Inflammatory macrophage treated with lipopolysaccharide for 1 hour (primary cell): ENCODE measurements around the gene ZDHHC14.
"Not testable (repeated sequence)": the region's sequence is repeated elsewhere in the genome, so short reads cannot be mapped to it uniquely, and the experiment has no call there.

Experiments
- DNase-seq, 2 donors: peaks; one replicate each; pipeline ENCODE4 v3.0.0-alpha.2; 2020 to 2022

Gene ZDHHC14

DNA sequence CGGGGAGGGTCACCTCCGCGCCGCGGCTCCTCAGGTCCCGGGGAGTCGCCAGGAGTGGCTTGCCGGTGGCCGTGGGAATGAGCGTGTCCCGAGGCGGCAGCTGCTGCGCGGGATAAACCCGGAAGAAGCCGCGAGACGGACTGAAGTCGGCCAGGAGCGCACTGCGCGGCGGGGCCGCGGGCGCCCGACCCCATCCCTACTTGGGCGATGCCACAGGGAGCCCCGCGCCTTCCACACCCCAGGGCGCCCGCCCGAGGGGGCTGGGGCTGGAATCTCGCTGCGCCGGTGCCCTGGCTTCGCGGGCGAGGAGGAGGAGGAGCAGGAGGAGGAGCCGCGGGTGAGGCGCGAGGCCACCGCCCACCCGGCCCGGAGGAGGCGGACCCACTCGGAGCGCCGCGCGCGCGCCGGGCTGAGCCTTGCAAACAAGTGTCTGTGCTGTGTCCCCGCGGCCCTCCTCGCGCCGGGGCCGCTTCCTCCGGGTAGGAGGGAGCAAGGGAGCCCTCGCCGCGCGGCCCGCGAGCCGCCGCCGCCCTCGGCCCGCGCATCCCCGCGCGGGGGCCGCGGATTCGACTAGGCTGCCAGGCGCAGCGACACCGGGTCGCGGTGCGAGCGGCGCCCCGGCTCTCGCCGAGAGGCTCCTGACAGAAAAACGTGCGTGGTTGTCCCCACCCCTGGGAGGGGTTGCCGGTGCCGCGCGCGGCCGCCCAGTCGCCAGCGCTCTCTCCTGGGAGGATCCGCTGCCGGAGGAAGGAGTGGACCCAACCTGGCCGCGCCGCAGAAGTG lies at the start of gene ZDHHC14:
ZDHHC14 (plus strand) TSS at position 412 of the 783 bp plus-strand sequence.
- DNase-seq: peak; percentile 82 to 85

DNA sequence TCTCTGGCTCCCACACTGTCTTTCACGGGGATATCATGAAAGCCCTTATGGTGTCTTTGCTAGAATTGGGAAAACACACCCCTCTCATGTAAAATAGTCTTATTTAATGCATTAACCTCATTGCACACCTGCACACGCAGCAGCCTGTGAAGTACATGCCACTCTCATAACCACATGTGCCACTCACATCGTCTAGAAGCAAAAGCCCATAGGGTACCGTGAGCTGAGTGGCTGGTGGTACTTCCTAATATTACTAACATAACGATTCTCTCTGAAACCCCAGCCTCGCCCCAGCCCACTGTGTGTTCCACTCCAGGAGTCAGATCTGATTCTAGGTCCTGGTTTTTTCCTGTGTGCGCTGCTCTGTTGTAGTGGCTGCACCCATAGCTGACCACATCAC lies 48.2 kb upstream of the ZDHHC14 start:
- DNase-seq: no peak

DNA sequence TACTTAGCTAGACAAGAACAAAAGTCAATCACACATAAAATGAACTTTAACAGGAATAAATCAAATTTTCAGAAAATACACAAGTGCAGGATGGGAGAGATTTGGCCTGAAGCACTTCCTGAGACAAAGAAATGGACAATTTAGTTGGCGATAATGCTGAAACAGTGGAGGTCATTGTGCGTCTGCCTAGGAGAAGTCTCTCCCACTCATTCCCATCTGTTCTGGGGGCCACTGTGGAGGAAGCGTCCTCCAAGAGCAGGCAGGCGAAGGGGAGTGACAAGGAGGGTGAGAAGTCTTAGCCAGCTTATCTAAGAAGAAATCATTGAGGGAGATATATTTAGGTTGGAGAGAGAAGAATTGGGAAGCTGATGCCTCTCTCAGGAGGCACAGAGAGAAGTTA lies 47.5 kb upstream of the ZDHHC14 start:
- DNase-seq: no peak

DNA sequence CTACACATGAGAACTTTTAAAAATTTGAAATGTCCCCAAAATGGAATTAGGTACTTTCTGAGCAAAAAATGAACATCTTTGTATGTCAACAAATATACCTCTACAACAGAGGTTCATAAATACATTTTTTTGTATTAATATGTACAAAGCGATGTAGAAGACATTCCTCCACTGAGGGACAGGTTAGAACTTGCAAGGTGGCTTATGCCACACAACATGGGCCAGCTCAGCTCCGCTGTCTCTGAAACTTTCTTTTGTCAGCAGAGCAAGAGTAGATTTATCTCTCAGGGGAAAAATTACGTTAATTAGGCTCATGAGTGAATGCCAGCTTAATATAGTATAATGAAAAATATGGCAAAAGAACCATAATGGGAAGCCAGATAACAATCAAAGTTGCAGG lies 47.0 kb upstream of the ZDHHC14 start:
- DNase-seq: no peak

DNA sequence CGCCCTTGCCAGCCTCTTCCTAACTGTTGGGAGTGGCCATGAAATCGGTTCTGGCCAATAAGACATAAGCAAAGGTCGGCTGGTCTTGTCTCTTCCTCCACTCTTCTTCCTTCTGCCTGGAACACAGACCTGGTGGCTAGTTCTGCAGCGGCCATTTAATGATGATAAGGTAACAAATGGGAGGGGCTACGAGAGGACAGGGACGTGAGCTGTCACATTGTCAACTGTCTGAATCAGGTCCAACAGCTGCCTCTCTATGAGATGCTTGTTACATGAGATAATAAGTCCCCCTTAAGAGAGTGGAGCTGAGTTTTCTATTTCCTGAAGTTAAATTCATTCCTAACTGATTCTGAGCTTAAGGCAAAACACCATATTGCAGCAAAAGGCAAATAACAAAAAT lies 45.2 kb upstream of the ZDHHC14 start:
- no peak for DNase-seq

DNA sequence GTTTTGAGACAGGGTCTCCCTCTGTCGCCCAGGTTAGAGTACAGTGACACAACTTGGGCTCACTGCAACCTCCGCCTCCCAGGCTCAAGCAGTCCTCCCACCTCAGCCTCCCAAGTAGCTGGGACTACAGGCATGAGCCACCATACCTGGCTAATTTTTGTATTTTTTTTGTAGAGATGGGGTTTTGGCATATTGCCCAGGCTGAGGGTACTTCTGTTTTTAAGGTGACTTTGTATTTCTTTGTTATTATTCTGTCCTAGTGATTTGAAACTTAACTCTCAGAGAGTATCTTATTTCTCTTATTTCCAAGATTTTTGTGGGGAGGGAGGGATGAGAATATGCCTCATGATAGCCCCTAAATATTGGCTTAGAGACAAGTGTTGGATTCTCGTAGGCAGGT lies 43.7 kb upstream of the ZDHHC14 start:
- DNase-seq: not testable (repeated sequence)

DNA sequence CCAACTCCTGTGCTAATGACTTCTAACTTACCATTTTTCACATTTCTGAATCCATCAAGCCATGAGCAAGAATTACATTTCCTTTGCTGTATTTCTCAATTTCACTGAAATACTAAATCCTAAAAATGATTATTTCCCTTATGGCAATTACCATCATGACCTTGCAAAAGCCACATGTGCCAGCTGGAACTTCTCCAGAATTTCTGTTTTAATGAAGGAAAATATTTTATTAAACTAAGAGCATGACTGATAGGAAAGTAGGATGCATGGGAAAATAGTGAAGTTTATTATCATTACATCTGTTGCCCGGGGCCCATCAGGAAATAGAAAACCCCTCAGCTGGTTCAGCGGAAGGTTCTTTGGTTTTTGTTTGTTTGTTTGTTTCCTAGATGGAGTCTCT lies 43.2 kb upstream of the ZDHHC14 start:
- no peak for DNase-seq

DNA sequence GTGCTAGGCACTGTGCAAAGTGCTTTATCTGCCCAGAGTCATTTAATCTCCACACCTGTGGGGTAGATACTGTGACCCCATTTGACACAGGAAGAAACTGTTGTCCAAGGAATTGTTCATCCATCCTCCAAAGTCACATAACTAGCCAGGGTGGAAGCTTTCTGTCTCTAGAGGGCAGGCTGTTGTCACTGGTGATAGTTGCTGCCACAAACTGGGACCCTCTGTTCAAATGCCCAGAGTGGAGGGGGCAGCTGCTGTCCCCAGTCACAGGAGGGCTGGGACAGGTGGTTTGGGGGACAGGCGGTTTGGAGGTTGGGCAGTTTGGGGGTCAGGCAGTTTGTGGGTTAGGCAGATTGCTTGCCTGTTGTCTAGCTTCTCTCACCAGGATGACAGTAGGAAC lies 41.6 kb upstream of the ZDHHC14 start:
- no peak for DNase-seq

DNA sequence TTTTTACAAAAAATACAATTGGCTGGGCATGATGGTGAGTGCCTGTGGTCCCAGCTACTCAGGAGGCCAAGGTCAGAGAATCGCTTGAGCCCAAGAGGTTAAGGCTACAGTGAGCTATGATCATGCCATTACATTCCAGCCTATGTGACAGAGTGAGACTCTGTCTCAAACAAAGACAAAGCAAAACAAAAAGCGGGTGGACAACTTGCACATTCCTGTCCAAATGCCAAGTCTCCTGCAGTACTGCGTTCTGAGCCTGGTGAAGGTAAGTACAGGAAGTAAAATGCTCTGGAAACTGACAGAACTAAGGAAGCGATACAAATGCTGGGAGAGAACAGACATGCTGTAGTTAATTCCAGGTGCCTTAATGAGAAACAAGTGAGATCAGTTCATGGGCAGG lies 37.3 kb upstream of the ZDHHC14 start:
- no peak for DNase-seq

DNA sequence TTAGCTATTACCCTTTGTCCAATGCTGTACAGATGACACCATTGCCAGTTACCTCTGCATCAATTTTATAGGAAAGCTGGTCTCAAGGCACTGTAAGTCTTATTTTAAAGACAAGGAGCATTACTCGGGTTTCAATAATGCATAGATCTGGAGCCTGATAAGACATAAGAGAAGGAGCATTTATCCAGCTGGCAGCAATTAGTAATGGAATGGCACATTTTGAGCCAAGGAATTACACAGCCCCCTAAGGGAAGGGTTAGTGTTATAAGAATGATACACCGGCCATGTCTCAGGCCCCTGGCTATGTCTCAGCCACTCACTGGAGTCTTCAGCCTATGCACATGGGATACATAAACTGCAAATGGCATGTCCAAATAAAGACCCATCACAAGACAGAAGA lies 34.6 kb upstream of the ZDHHC14 start:
- DNase-seq: no peak

DNA sequence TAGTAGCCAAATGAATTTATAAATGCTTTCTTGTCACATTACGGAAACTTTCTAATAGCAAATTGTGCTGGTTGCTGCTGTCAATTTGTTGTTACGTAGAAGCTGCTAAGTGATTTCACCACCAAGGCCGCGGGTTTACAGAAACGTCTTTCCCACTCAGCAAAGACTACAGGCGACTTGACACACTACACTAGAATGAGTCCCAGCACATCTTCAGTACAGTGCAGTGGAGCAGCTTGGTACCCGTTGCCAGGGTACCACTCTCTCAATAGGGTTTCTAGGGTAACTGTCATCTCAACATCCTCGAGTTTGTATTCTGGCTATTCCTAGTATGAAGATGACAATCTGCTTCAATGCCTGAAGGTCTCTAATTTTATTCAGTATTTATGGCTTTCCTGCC lies 22.7 kb upstream of the ZDHHC14 start:
- no peak for DNase-seq

DNA sequence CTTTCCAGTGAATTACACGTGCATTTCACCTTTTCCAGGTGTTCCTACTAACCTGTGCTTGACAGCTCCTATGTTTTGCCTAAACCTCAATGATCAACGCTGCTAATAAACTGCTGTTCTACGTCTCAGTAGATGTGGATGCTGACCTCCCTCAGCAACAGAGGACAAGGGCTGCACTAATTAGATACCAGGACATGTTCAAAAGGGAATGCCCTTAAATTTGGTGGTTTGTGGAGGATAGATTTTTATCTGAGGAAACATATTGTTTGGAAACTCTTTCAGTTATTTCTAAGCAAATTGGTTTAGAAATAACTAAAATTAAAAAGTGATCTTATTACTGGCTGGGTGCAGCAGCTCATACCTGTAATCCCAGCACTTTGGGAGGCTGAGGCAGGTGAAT lies 19.1 kb upstream of the ZDHHC14 start:
- no peak for DNase-seq

DNA sequence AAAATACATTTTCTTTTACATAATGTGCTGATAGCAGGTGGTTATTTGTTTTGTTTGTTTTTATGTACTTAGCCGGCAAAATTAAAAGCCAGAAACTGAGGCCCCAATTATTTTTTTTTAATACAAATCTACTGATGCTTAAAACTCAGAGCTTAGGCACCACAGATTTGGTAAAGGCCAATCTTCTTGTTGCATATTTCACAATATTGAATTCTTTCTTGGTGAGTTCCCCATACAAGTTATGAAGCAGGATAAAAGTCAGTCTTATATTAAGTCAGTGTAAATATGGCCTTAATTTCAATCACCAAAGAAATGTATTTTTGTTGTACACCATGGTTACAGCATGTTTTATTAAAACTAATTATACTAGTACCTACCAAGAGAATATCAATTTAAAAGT lies 16.3 kb upstream of the ZDHHC14 start:
- DNase-seq: no peak

DNA sequence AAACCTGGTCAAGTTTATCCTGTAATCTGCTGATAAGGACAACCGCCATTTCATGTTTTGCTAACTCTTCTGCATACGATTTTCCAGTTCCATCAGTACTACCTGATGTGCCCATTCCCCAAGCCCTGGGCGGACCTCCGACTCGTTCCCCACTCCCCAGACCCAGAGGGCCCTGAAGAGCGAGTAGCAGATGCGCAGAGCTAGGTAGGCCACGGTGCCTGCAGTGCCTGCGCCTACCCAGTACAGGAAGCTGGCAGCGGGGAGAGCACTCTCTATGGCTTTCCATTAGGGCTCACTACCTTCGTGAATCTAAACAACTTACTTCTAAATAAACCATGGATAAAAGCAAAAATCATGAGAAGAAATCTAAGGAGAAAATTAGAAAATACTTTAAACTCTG lies 14.3 kb upstream of the ZDHHC14 start:
- no peak for DNase-seq

DNA sequence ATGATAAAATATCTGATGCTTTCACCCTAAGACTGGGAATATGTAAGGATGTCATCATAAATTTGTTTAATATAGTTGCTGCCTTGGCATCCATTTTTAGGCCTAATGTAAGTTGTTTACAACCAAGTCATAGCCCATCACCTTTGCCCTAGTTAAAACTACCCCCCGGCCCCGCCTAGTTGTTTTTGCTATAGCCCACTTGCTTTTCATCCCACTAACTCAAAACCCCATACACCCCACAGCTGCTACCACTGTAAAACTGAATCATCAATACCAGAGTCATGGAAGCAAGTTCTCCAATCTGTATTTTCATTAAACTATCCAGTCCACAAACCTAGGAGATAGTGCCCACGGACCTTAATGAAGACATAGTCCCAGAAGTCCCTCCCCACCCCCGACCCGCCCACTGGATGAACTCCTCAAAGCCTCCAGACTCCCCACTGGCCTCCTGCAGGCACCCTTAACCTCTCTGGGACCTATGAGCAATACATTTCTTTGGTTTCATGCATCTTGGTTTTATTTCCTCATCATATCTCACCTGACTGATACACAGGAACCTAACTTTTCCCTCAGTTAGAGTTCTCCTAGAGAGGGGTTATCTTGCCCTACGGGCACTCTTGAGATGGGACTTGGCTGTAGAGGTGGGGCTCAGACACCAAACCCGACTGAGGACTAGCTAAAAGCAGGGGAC lies 12.5 kb upstream of the ZDHHC14 start:
- DNase-seq: no peak

DNA sequence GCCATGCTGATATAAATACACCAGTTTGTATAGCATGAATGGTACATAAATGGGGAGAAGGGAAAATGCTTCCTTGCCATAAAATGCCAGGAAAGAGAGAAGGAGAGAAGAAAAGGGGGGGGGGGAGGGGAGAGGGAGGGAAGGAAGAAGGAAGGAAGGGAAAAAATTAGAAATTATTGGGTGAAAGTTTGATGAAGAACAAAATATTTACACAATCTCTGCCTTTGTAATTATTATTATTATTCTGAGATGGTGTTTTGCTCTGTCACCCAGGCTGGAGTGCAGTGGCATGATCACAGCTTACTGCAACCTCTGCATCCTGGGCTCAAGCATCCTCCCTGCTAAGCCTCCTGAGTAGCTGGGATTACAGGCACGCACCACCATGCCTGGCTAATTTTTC lies 10.2 kb upstream of the ZDHHC14 start:
- no peak for DNase-seq

DNA sequence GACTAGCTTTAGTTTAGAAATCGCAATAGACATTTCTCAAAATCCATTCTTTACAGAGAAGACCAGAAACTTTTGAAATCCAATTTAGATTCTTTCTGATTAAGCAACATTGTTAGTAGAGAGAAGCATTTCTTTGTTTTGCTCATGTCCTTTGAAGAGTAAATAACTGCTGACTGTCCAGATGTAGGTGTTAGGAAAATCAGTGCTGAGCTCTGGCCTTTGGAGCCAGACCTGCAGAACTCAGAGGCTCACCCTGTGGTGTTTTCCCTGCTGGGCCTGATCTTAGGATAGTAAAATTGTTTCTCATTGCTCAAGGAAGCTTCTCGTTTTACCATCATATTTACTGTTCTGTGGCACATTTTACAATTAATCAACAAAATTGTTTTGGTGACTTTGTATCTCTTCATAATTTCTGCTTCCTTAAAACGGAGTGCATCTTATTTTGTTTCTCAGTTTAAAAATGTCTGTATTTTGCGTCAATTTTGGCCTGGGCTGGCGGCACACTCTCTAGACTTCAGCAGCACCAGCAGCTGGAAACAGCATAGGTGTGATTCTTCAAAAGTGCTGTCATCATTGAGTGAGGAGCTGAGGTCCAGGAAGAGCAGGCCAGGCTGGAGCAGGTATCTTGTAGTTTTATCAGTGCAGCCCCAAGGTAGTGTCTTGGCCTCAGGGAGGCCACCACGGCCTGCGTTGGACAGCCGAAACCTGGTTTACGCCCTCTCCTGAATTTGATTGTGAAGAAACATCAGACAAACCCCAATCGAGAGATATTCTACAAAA lies 8.3 kb upstream of the ZDHHC14 start:
- no peak for DNase-seq

DNA sequence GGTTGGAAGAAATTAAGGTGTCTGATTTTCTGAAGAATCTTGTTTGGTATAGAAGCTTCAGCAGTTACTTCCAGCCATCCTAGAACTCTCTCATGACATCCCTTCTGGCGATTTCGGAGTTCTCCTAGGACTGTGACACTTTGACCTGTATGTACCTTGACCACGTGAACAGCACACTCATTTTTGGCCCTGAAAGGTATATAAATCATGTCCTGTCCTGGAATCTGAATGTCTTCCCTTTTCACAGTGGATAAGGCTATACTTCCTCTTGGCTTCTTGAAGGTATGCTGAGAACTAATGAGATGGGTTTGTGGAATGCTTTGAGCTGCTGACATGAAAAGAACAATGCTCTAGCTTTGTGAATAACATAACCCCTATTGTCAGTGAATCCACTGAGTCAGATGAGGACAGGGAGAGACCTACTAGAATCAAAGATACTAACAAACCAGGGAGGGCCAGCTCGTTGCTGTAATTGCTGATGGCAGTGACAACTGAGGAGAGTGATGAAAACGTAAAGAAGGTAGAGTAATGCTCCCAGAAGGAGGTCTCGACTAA lies 6.0 kb upstream of the ZDHHC14 start:
- DNase-seq: no peak

DNA sequence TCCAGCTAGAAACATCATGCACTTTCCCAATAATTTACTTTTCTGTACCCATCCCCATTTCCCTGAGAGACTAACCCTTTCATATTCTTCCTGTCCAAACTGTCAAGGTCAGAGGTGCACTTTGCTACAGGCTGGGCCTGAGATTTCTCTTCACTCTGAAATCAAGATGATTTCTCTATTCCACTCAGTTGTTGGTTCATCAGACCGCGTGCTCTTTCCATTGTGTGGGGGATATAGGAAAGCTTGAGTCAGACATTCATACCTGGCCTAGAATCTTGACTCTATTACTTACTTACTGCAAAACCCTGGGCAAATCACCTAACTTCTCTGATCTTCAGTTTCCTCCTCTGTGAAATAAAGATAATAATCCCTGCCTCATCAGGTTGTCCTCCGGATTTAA lies 4.7 kb upstream of the ZDHHC14 start:
- DNase-seq: no peak

DNA sequence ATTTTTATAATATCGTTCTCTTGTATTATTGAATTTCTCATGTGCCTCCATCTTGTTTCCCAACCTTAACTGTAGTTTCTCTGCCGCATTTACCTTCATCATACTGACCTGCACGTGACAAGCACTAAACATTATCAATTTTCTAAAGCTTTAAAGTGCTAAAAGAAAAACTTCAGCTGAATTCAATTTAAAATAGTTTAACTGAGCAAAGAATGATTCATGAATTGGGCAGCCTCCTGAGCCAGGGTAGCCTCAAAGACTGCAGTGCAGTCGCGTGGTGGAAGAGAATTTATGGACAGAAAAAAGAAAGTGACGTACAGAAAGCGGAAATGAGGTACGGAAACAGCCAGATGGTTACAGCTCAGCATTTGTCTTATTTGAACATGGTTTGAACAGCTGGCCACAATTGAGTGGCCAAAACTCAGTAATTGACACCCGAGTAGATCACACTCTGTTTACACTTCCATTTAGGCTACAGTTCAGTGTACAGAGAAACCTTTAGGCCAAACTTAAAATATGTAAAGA lies 4.2 kb upstream of the ZDHHC14 start:
- DNase-seq: peak; percentile 24 to 62

DNA sequence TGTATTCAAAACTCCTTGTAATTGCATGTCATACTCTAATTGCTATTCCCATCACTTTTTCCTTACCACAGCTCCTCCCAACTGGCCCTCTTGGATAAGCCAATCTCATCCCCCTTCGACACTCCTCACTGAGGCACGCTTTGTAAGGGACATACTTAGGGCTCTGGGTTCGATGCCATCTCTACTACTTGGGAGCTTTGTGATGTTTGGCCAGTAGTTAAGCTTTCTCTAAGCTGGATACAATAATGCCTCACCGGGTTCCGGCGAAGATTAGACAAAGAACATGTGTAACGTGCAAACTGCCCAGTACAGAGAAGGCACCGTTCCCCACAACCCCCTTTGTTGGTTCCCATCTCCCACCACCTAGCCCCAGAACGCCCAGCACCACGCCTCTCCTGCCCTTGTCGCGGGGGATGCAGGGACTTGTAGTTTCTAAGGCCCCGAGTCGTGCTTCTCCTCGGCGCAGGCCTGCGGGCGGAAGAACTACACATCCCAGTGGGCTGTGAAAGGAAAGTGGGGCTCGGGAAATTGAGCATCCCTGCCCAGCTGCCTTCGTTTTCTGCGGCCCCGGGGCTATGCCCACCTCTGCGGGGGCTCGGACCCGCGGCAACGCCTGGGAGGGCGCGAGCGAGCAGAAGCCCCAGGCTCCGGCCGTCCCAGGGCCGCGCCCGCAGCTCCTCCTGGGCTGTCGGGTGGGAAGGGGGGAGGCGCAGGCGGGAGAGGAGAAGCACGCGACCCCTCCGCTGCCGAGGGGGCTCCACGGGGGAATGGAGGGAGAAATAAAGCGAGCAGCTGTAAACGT lies 1.1 kb upstream of the ZDHHC14 start:
- peak; percentile 91 to 92 for DNase-seq

DNA sequence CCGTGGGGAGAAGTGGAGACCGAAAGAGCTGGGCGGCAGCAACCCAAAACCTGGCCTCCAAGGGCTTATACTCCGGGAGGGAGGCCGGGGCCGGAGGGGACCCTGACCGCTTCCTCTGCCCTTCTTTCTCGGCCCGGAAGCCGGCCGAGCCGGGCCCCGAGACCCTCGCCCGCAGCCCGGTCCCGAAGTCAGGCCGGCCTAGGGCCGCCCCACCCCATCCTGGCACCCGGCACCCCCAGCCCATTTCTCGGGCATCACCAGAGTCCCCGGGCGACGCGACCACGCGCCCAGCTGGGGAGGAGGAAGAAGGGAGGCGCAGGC lies 572 bp upstream of the ZDHHC14 start:
- no peak for DNase-seq
